Cerebellar cortex (tissue), 1 donor: ENCODE results near the gene C1orf159.
"Not testable (repeated sequence)": the region's sequence is repeated elsewhere in the genome, so short reads cannot be mapped to it uniquely, and the experiment has no call there.

Experiments
- DNase-seq: peaks from one replicate; pipeline ENCODE4 v3.0.0-alpha.2; 2015; ENCODE audit warnings: low spot score

Gene C1orf159

GRCh38 chr1:1081311-1082238 lies 34.3 kb downstream of the C1orf159 start:
- no peak for DNase-seq

GRCh38 chr1:1080951-1081310 lies 35.0 kb downstream of the C1orf159 start:
- DNase-seq = no peak

- peak; percentile 80 for DNase-seq
Measured at GRCh38 chr1:1080122-1080757, 35.6 kb downstream of the C1orf159 start.

- peak; percentile 88 for DNase-seq
Measured at GRCh38 chr1:1079408-1080121, 36.3 kb downstream of the C1orf159 start.

GRCh38 chr1:1077396-1077795 lies 38.5 kb downstream of the C1orf159 start:
- DNase-seq = not testable (repeated sequence)

GRCh38 chr1:1075148-1075935 lies 40.5 kb downstream of the C1orf159 start:
- no peak for DNase-seq

GRCh38 chr1:1074631-1075147 lies 41.2 kb downstream of the C1orf159 start:
- DNase-seq = no peak

GRCh38 chr1:1073743-1074587 lies 41.9 kb downstream of the C1orf159 start, which contains the start of gene RNF223:
RNF223 (minus strand) TSS chr1:1074306; CDS start chr1:1072566, 1,740 bp downstream.
- DNase-seq = no peak

- DNase-seq = no peak
Measured at GRCh38 chr1:1072849-1073742, 42.8 kb downstream of the C1orf159 start.

GRCh38 chr1:1072299-1072848 lies 43.5 kb downstream of the C1orf159 start:
- DNase-seq = no peak

- DNase-seq = no peak
Measured at GRCh38 chr1:1071486-1072298, 44.2 kb downstream of the C1orf159 start.

- no peak for DNase-seq
Measured at GRCh38 chr1:1069711-1070676, 45.9 kb downstream of the C1orf159 start.

GRCh38 chr1:1069056-1069710 lies 46.7 kb downstream of the C1orf159 start:
- DNase-seq = peak; percentile 62

GRCh38 chr1:1068517-1069055 lies 47.3 kb downstream of the C1orf159 start:
- DNase-seq = no peak

GRCh38 chr1:1067860-1068516 lies 47.9 kb downstream of the C1orf159 start:
- DNase-seq = no peak
